ENCODE measurements around the gene TEK.
A peak's percentile ranks its signal among the peaks of the same experiment; 100 is the strongest.
"Not testable (repeated sequence)": the region's sequence is repeated elsewhere in the genome, so short reads cannot be mapped to it uniquely, and the experiment has no call there.

The TEK gene

GRCh38 chr9:27089706-27090105 lies 19.3 kb upstream of the TEK start:
- H3K27me3 ChIP-seq (ENCODE audit: insufficient read depth, poor library complexity, severe bottlenecking), result no peaks in the 10 kb centered on the region
- H3K4me3 ChIP-seq (replicated peaks; ENCODE audit: insufficient read depth, low read length), result no peak overlapping the region
- no peak for TF ChIP-seq CTCF (IDR thresholded peaks at IDR 0.05; ENCODE audit: insufficient read depth, low read length)
- TF ChIP-seq SPI1 (IDR thresholded peaks at IDR 0.05; ENCODE audit: borderline replicate concordance, low read depth), result no peak
- TF ChIP-seq, protein P1, sequence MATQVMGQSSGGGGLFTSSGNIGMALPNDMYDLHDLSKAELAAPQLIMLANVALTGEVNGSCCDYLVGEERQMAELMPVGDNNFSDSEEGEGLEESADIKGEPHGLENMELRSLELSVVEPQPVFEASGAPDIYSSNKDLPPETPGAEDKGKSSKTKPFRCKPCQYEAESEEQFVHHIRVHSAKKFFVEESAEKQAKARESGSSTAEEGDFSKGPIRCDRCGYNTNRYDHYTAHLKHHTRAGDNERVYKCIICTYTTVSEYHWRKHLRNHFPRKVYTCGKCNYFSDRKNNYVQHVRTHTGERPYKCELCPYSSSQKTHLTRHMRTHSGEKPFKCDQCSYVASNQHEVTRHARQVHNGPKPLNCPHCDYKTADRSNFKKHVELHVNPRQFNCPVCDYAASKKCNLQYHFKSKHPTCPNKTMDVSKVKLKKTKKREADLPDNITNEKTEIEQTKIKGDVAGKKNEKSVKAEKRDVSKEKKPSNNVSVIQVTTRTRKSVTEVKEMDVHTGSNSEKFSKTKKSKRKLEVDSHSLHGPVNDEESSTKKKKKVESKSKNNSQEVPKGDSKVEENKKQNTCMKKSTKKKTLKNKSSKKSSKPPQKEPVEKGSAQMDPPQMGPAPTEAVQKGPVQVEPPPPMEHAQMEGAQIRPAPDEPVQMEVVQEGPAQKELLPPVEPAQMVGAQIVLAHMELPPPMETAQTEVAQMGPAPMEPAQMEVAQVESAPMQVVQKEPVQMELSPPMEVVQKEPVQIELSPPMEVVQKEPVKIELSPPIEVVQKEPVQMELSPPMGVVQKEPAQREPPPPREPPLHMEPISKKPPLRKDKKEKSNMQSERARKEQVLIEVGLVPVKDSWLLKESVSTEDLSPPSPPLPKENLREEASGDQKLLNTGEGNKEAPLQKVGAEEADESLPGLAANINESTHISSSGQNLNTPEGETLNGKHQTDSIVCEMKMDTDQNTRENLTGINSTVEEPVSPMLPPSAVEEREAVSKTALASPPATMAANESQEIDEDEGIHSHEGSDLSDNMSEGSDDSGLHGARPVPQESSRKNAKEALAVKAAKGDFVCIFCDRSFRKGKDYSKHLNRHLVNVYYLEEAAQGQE (IDR thresholded peaks at IDR 0.05; ENCODE audit: insufficient replicate concordance, low read depth), result no peak
- no peak for TF ChIP-seq GABPA (IDR thresholded peaks at IDR 0.05; ENCODE audit: low read depth)
- no peak for TF ChIP-seq POLR2AphosphoS5 (IDR thresholded peaks at IDR 0.05; ENCODE audit: low read depth)
- no peak for DNase-seq (ENCODE audit: low read depth in 1 of 2, low spot score in 1 of 2)
- H3K27ac ChIP-seq (replicated peaks), result no peak overlapping the region

- Histone ChIP-seq H3K4me3 (replicated peaks; ENCODE audit: insufficient read depth, low read length) (no peak overlapping the region), H3K27me3 (ENCODE audit: insufficient read depth, poor library complexity, severe bottlenecking) (no peaks in the 10 kb centered on the region), H3K27ac (replicated peaks) (no peak overlapping the region)
- TF ChIP-seq POLR2AphosphoS5 (IDR thresholded peaks at IDR 0.05; ENCODE audit: low read depth) (no peak), CTCF (IDR thresholded peaks at IDR 0.05; ENCODE audit: insufficient read depth, low read length) (no peak), GABPA (IDR thresholded peaks at IDR 0.05; ENCODE audit: low read depth) (no peak), SPI1 (IDR thresholded peaks at IDR 0.05; ENCODE audit: borderline replicate concordance, low read depth) (no peak)
- TF ChIP-seq, protein P1 (IDR thresholded peaks at IDR 0.05; ENCODE audit: insufficient replicate concordance, low read depth), result no peak
- DNase-seq (ENCODE audit: low read depth in 1 of 2, low spot score in 1 of 2), result no peak
Measured at GRCh38 chr9:27090231-27090630, 18.8 kb upstream of the TEK start.

DNA sequence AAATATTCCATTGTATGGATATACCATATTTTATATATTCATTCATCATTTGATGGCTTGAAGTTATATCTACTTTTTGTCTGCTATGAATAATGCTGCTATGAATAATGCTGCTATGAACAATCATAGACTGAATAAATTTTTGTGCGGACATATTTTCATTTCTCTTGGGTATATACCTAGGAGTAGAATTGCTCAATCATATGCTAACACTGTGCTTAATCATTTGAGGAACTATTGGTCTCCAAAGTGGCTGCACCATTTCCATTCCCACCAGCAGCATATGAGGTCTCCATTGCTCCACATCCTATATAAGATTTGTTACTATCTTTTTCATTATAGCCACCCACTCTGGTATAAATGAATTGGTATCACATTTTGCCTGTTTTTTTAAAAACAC lies 18.3 kb upstream of the TEK start:
- Histone ChIP-seq H3K27ac (replicated peaks) (no peak overlapping the region), H3K27me3 (ENCODE audit: insufficient read depth, poor library complexity, severe bottlenecking) (no peaks in the 10 kb centered on the region)
- no peak for TF ChIP-seq SPI1 (IDR thresholded peaks at IDR 0.05; ENCODE audit: borderline replicate concordance, low read depth)
- TF ChIP-seq GABPA (IDR thresholded peaks at IDR 0.05; ENCODE audit: low read depth), result no peak
- no peak for TF ChIP-seq POLR2AphosphoS5 (IDR thresholded peaks at IDR 0.05; ENCODE audit: low read depth)
- TF ChIP-seq CTCF (IDR thresholded peaks at IDR 0.05; ENCODE audit: insufficient read depth, low read length), result no peak
- TF ChIP-seq, protein P1 (IDR thresholded peaks at IDR 0.05; ENCODE audit: insufficient replicate concordance, low read depth), result no peak

GRCh38 chr9:27092496-27092895 lies 16.5 kb upstream of the TEK start:
- not testable (repeated sequence) for DNase-seq (ENCODE audit: low read depth in 1 of 2, low spot score in 1 of 2); H3K4me3 ChIP-seq (replicated peaks; ENCODE audit: insufficient read depth, low read length); H3K27me3 ChIP-seq (ENCODE audit: insufficient read depth, poor library complexity, severe bottlenecking); H3K27ac ChIP-seq (replicated peaks)

More for the DNA sequence above, 18.3 kb upstream of the TEK start:
- no peak for DNase-seq (ENCODE audit: low read depth in 1 of 2, low spot score in 1 of 2)
- no peak overlapping the region for H3K4me3 ChIP-seq (replicated peaks; ENCODE audit: insufficient read depth, low read length)

- DNase-seq (ENCODE audit: low read depth in 1 of 2, low spot score in 1 of 2), result peak in 1 of 2 experiments; percentile 8
- H3K27ac ChIP-seq (replicated peaks); H3K4me3 ChIP-seq (replicated peaks; ENCODE audit: insufficient read depth, low read length); H3K27me3 ChIP-seq (ENCODE audit: insufficient read depth, poor library complexity, severe bottlenecking): not testable (repeated sequence)
Measured at GRCh38 chr9:27093384-27094067, 15.5 kb upstream of the TEK start.
